ENCODE measurements around the gene PTGIR. TPM values are rescaled to one million over a fixed set of nuclear protein-coding genes. Genes with fewer than 3 reads are reported as not detected.

PTGIR gene
- total RNA-seq, 2 experiments from 2014 or later: 16.3 to 17.2 TPM

- no peak overlapping the region for H3K27ac Mint-ChIP-seq
- no peaks in the 10 kb centered on the region for H3K9me3 Mint-ChIP-seq
- peaks cover 10% of the 10 kb centered on the region for H3K4me1 Mint-ChIP-seq (ENCODE audit: low read depth)
- DNase-seq: no peak
- H3K27me3 Mint-ChIP-seq (ENCODE audit: low read depth): peaks cover 34% of the 10 kb centered on the region
- no peaks in the 10 kb centered on the region for H3K36me3 Mint-ChIP-seq (ENCODE audit: low read depth)
- intact Hi-C loops (cut with micrococcal nuclease): no loop called here
- CTCF ChIA-PET: no interaction called here
- no peak overlapping the region for H3K4me3 Mint-ChIP-seq
Measured at GRCh38 chr19:46654621-46655152, 29.8 kb upstream of the PTGIR start.

- intact Hi-C loops (cut with micrococcal nuclease): no loop called here
- peaks cover 7% of the 10 kb centered on the region for H3K4me1 Mint-ChIP-seq (ENCODE audit: low read depth)
- H3K27ac Mint-ChIP-seq: no peak overlapping the region
- H3K9me3 Mint-ChIP-seq: peaks cover 2% of the 10 kb centered on the region
- CTCF ChIA-PET: no interaction called here
- DNase-seq: no peak
- H3K27me3 Mint-ChIP-seq (ENCODE audit: low read depth): peaks cover 28% of the 10 kb centered on the region
- no peak overlapping the region for H3K4me3 Mint-ChIP-seq
- H3K36me3 Mint-ChIP-seq (ENCODE audit: low read depth): peaks cover 5% of the 10 kb centered on the region
Measured at GRCh38 chr19:46650445-46650844, 25.6 kb upstream of the PTGIR start.

- H3K36me3 Mint-ChIP-seq (ENCODE audit: low read depth): peaks cover 5% of the 10 kb centered on the region
- H3K9me3 Mint-ChIP-seq: peaks cover 2% of the 10 kb centered on the region
- CTCF ChIA-PET: interaction anchor here (0.8 kb wide), 1 partner anchor 12 kb away, joined by 3 read pairs; no protein-coding TSS in a partner anchor
- H3K27ac Mint-ChIP-seq: no peak overlapping the region
- peaks cover 28% of the 10 kb centered on the region for H3K27me3 Mint-ChIP-seq (ENCODE audit: low read depth)
- intact Hi-C loops (cut with micrococcal nuclease): no loop called here
- no peak overlapping the region for H3K4me3 Mint-ChIP-seq
- peaks cover 7% of the 10 kb centered on the region for H3K4me1 Mint-ChIP-seq (ENCODE audit: low read depth)
- DNase-seq: no peak
Measured at GRCh38 chr19:46648961-46649960, 24.4 kb upstream of the PTGIR start.

- CTCF ChIA-PET: interaction anchor here (0.8 kb wide), 1 partner anchor 11 kb away, joined by 3 read pairs; no protein-coding TSS in a partner anchor
- DNase-seq: no peak
- Mint-ChIP-seq H3K27me3 (ENCODE audit: low read depth) (peaks cover 25% of the 10 kb centered on the region), H3K27ac (no peak overlapping the region), H3K4me3 (no peak overlapping the region), H3K36me3 (ENCODE audit: low read depth) (peaks cover 5% of the 10 kb centered on the region), H3K4me1 (ENCODE audit: low read depth) (peaks cover 7% of the 10 kb centered on the region), H3K9me3 (peaks cover 2% of the 10 kb centered on the region)
- intact Hi-C loops (cut with micrococcal nuclease): no loop called here
Measured at GRCh38 chr19:46648060-46648960, 23.4 kb upstream of the PTGIR start.

DNA sequence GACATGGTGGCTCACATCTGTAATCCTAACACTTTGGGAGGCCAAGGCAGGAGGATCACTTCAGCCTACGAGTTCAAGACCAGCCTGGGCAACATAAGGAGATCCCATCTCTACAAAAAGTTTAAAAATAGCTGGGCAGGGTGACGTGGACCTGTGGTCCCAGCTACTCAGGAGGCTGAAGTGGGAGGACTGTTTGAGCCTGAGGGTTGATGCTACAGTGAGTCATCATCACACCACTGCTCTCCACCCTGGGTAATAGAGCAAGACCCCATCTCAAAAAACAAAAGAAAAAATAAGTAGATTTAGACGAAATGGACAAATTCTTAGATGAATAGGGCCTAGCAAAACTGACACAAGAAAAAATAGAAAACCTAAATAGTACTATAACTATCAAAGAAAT is 21.5 kb upstream of the PTGIR start:
- Mint-ChIP-seq H3K36me3 (ENCODE audit: low read depth) (peaks cover 5% of the 10 kb centered on the region), H3K4me3 (no peak overlapping the region), H3K9me3 (peaks cover 2% of the 10 kb centered on the region), H3K27me3 (ENCODE audit: low read depth) (peaks cover 21% of the 10 kb centered on the region), H3K4me1 (ENCODE audit: low read depth) (peaks cover 7% of the 10 kb centered on the region), H3K27ac (no peak overlapping the region)
- intact Hi-C loops (cut with micrococcal nuclease): no loop called here
- DNase-seq: no peak
- CTCF ChIA-PET: no interaction called here

DNA sequence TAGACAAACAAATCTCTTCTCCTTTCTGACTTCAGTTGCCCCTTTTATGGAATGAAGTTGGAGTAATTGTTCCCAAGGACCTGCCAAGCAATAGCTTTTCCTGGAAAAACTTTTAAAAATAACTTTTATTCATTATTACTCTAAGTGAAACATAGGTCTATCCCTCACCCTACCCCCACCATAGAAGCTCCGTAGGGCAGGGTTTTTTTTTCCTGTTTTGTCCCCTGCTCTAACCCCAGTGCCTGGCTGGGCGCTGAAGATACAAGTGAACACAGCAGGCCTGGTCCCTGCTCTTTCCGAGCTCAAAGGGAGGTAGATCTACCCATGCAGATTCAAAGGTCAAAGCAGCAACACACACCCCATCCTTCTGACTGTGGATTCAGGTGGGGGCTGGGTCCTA is 19.8 kb upstream of the PTGIR start:
- H3K27ac Mint-ChIP-seq: no peak overlapping the region
- H3K36me3 Mint-ChIP-seq (ENCODE audit: low read depth): peaks cover 5% of the 10 kb centered on the region
- peaks cover 2% of the 10 kb centered on the region for H3K9me3 Mint-ChIP-seq
- CTCF ChIA-PET: interaction anchor here (2.1 kb wide), 1 partner anchor 17 kb away, joined by 9 read pairs; the partner anchor contains the start of gene DACT3
- peaks cover 10% of the 10 kb centered on the region for H3K27me3 Mint-ChIP-seq (ENCODE audit: low read depth)
- H3K4me3 Mint-ChIP-seq: no peak overlapping the region
- intact Hi-C loops (cut with micrococcal nuclease): no loop called here
- no peak for DNase-seq
- H3K4me1 Mint-ChIP-seq (ENCODE audit: low read depth): peaks cover 7% of the 10 kb centered on the region

DNA sequence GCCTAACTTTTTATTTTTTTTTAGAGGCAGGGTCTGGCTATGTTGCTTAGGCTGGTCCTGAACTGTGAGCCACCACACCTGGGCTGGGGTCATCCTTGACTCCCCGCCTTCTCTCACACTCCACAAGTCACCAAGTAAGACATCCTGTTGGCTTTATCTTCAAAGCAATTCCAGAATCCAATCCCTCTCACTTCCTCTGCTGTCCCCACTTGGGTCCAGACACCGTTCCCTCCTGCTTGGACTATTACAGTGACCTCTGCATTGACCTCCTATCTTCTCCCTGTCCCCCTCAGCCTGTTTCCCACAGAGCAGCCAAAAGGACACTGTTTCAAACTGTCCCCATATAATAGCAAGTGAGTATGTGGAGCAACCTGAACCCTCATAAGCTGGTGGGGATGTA is 15.8 kb upstream of the PTGIR start:
- no peak overlapping the region for H3K27ac Mint-ChIP-seq
- peaks cover 2% of the 10 kb centered on the region for H3K27me3 Mint-ChIP-seq (ENCODE audit: low read depth)
- DNase-seq: no peak
- peaks cover 4% of the 10 kb centered on the region for H3K4me1 Mint-ChIP-seq (ENCODE audit: low read depth)
- no peaks in the 10 kb centered on the region for H3K36me3 Mint-ChIP-seq (ENCODE audit: low read depth)
- no peak overlapping the region for H3K4me3 Mint-ChIP-seq
- intact Hi-C loops (cut with micrococcal nuclease): no loop called here
- CTCF ChIA-PET: interaction anchor here (0.6 kb wide), 1 partner anchor 100 kb away, joined by 3 read pairs; no protein-coding TSS in a partner anchor
- H3K9me3 Mint-ChIP-seq: no peaks in the 10 kb centered on the region

- Mint-ChIP-seq H3K27me3 (ENCODE audit: low read depth) (peaks cover 2% of the 10 kb centered on the region), H3K27ac (no peak overlapping the region), H3K9me3 (no peaks in the 10 kb centered on the region), H3K4me1 (ENCODE audit: low read depth) (peaks cover 9% of the 10 kb centered on the region), H3K4me3 (no peak overlapping the region), H3K36me3 (ENCODE audit: low read depth) (no peaks in the 10 kb centered on the region)
- DNase-seq: peak; percentile 67
- CTCF ChIA-PET: interaction anchor here (0.6 to 0.7 kb wide), 2 partner anchors 19 to 694 kb away, joined by 3 read pairs; no protein-coding TSS in a partner anchor
- intact Hi-C loops (cut with micrococcal nuclease): no loop called here
Measured at GRCh38 chr19:46639358-46640182, 14.7 kb upstream of the PTGIR start.

DNA sequence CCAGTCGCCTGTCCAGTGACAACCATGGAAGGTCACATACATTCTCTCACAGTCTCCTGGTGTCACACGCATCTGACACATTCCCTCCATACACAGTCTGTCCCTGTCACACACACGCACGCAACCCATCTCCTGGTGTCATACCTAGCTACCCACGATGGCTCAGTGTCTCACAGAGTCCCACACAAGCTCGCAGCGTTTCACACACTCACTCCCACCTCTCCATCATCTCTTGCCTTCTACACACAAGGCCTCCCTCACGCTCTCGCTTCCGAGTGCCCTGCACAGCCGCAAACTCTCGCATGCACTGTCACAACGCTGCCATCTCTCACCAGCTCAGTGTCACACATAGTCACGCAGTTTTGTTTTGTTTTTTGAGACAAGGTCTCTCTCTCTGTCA is 12.3 kb upstream of the PTGIR start:
- H3K4me1 Mint-ChIP-seq (ENCODE audit: low read depth): peaks cover 23% of the 10 kb centered on the region
- CTCF ChIA-PET: interaction anchor here (0.6 to 1.8 kb wide), 10 partner anchors 11 to 346 kb away, joined by 3 to 15 read pairs (median 4); partner anchors contain the start of gene DACT3
- peak; percentile 62 for DNase-seq

DNA sequence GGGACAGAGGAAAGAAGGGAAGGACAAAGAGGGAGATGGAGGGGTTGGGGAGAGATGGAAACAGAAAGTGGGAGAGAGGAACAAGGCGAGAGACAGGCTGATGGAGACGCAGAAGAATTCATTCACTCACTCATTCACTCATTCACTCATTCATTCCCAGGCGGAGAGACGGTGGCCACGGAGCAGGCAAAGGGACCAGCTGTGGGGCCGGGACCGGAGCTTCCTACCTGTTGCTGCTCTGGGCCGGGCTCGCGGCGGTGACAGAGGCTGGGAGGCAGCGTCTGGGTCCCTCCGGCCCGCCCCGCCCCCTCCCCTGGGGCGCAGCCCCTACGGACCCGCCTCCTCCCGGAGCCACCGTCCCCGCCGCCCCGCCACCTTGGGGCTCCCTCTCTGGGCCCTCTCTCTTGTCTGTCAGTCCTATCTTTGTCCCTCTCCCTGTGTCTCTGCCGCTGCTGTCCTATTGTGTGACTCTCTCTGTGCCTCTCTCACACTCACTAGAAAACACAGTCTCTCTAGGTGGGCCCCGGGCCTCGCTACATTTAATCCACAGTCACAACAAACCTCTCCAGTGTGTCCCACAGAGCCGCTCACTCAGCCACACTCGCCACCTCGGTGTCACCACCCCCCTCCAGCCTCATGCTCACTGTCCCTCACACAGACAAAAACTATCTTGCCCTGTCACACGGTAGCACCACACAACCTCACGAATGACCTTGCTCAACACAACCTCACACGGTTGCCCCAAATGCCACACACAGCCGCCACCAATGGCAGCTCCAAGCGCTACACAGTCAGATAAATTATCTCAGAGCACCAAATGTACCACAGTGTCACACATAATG is 11.3 kb upstream of the PTGIR start, which contains the start of gene GNG8:
Gene GNG8 (minus strand): TSS at position 283 of the 842 bp plus-strand sequence. CDS start 1,520 bp downstream, outside the sequence.
- intact Hi-C loops (cut with micrococcal nuclease): no loop called here
- no peak within 1 kb of the TSS for H3K27ac Mint-ChIP-seq
- no peaks in the 10 kb centered on the region for H3K36me3 Mint-ChIP-seq (ENCODE audit: low read depth)
- H3K4me1 Mint-ChIP-seq (ENCODE audit: low read depth): peaks cover 23% of the 10 kb centered on the region
- peaks cover 2% of the 10 kb centered on the region for H3K27me3 Mint-ChIP-seq (ENCODE audit: low read depth)
- no peaks in the 10 kb centered on the region for H3K9me3 Mint-ChIP-seq
- no peak for DNase-seq
- CTCF ChIA-PET: interaction anchor here (1.0 to 1.8 kb wide), 4 partner anchors 19 to 73 kb away, joined by 3 to 15 read pairs (median 12); partner anchors contain the start of gene DACT3
- H3K4me3 Mint-ChIP-seq: peak within 1 kb of the TSS; percentile 70

More for the DNA sequence above, 12.3 kb upstream of the PTGIR start:
- Mint-ChIP-seq H3K27ac (no peak overlapping the region), H3K4me3 (no peak overlapping the region), H3K9me3 (no peaks in the 10 kb centered on the region), H3K27me3 (ENCODE audit: low read depth) (peaks cover 2% of the 10 kb centered on the region), H3K36me3 (ENCODE audit: low read depth) (no peaks in the 10 kb centered on the region)
- intact Hi-C loops (cut with micrococcal nuclease): no loop called here
